Neuron (in vitro differentiated cells): ENCODE measurements around the gene SLC27A4.
A peak's percentile ranks its signal among the peaks of the same experiment; 100 is the strongest.

Experiments used
- H2AFZ ChIP-seq: one replicate; pipeline ENCODE4 v1.6.1; 2013; ENCODE audit warnings: low read depth, mild to moderate bottlenecking, inconsistent platforms, low read length, moderate library complexity
- H3K27me3 ChIP-seq: one replicate; pipeline ENCODE4 v1.6.1; 2013; ENCODE audit warnings: low read length; ENCODE audit not compliant: insufficient read depth
- H3K36me3 ChIP-seq: one replicate; pipeline ENCODE4 v1.6.1; 2013; ENCODE audit warnings: low read length; ENCODE audit not compliant: insufficient read depth
- H3K4me1 ChIP-seq: one replicate; pipeline ENCODE4 v1.6.1; 2013; ENCODE audit warnings: low read length; ENCODE audit not compliant: insufficient read depth
- H3K4me3 ChIP-seq: 2 replicates; pipeline ENCODE4 v1.5.1; 2013; ENCODE audit warnings: mild to moderate bottlenecking, low read length, moderate library complexity
- H3K9me3 ChIP-seq: one replicate; pipeline ENCODE4 v1.6.1; 2013; ENCODE audit warnings: low read length

SLC27A4 gene

GRCh38 chr9:128393145-128393775, 52.9 kb downstream of the SLC27A4 start:
- peaks cover 2% of the 10 kb centered on the region for H3K9me3 ChIP-seq
- H2AFZ ChIP-seq, result no peak overlapping the region
- H3K4me1 ChIP-seq, result peaks cover 52% of the 10 kb centered on the region
- H3K36me3 ChIP-seq, result peaks cover 37% of the 10 kb centered on the region
- H3K27me3 ChIP-seq, result no peaks in the 10 kb centered on the region
- H3K4me3 ChIP-seq, result peak overlapping the region; percentile 94

DNA sequence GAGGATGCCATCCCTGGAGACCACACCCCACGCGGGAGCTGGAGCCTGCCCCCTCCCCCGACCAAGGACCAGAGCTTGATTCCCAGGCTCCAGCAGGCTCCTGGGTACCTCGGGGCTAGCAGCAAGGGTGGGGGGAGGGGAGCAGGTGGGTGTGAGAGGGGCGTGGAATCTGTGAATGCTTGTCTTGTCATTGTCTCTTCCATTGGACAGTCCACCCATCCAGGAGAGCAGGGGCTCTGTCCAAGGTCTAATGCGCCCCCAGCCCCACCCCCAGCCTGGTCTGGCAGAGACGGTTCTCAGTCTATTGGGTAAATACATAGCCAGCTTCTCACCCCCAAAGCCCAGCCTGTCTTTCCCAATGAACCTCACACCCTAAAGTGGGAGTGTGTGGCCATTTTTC, 53.6 kb downstream of the SLC27A4 start:
- Histone ChIP-seq H3K27me3 (no peaks in the 10 kb centered on the region), H3K36me3 (peaks cover 30% of the 10 kb centered on the region), H3K4me3 (peak overlapping the region; percentile 94), H2AFZ (no peak overlapping the region), H3K9me3 (peaks cover 2% of the 10 kb centered on the region), H3K4me1 (peaks cover 45% of the 10 kb centered on the region)

- H3K4me1 ChIP-seq, result peaks cover 39% of the 10 kb centered on the region
- H3K4me3 ChIP-seq, result peak overlapping the region; percentile 94
- H3K27me3 ChIP-seq, result no peaks in the 10 kb centered on the region
- no peak overlapping the region for H2AFZ ChIP-seq
- peaks cover 2% of the 10 kb centered on the region for H3K9me3 ChIP-seq
- peaks cover 24% of the 10 kb centered on the region for H3K36me3 ChIP-seq
These were observed 54.2 kb downstream of the SLC27A4 start for GRCh38 chr9:128394379-128395168.

- H3K36me3 ChIP-seq, result peaks cover 4% of the 10 kb centered on the region
- no peaks in the 10 kb centered on the region for H3K27me3 ChIP-seq
- peaks cover 2% of the 10 kb centered on the region for H3K9me3 ChIP-seq
- no peak overlapping the region for H2AFZ ChIP-seq
- peaks cover 17% of the 10 kb centered on the region for H3K4me1 ChIP-seq
- H3K4me3 ChIP-seq, result no peak overlapping the region
These were observed 56.8 kb downstream of the SLC27A4 start for GRCh38 chr9:128396970-128397613.

GRCh38 chr9:128397831-128398230, 57.5 kb downstream of the SLC27A4 start:
- Histone ChIP-seq H3K9me3 (peaks cover 2% of the 10 kb centered on the region), H3K27me3 (no peaks in the 10 kb centered on the region), H3K4me3 (no peak overlapping the region), H2AFZ (no peak overlapping the region), H3K4me1 (peaks cover 17% of the 10 kb centered on the region), H3K36me3 (no peaks in the 10 kb centered on the region)

DNA sequence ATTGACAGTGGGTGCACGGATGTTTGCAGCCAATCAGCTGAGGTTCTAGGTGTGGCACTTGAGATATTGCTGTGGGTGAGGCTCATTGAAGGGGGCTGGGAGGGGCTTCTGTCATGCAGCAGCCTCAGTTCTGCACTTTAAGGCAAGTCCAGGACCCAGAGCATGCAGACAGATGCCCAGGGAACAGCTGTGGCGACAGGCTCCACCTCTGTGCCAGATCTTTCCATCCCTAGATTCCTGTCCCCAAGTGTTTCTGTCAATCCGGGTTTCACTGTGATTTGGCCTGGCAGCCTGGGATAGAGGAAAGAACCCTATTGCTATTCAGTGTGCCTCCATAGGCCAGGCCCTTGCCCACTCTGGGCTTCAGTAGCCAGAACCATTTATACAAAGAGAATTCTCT, 59.5 kb downstream of the SLC27A4 start:
- Histone ChIP-seq H3K27me3 (no peaks in the 10 kb centered on the region), H3K36me3 (no peaks in the 10 kb centered on the region)

DNA sequence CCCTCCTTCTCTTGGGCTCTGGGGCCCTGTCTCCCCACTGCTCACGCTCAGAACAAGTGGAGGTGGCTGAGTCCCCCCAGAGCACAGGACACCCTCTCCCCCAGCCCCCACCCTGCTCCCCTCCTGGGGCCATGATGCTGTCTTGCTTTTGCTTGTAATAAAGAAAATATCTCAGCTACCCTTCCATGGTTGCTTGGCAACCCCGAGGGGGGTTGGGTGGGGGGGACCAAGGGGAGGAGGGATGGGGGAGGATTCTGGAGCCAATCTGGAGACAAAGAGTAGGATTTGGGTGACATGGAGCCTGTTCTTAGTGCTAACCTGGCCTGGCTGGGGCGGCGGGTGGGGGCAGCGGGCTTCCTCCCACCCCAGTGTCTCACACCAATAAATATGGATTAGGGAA, 64.2 kb downstream of the SLC27A4 start:
- Histone ChIP-seq H3K27me3 (no peaks in the 10 kb centered on the region), H3K36me3 (no peaks in the 10 kb centered on the region), H3K4me1 (peaks cover 48% of the 10 kb centered on the region), H3K9me3 (no peaks in the 10 kb centered on the region), H2AFZ (no peak overlapping the region), H3K4me3 (no peak overlapping the region)

More for the DNA sequence above, 59.5 kb downstream of the SLC27A4 start:
- H3K4me1 ChIP-seq, result peaks cover 10% of the 10 kb centered on the region
- H3K9me3 ChIP-seq, result peaks cover 2% of the 10 kb centered on the region
- no peak overlapping the region for H3K4me3 ChIP-seq
- no peak overlapping the region for H2AFZ ChIP-seq

DNA sequence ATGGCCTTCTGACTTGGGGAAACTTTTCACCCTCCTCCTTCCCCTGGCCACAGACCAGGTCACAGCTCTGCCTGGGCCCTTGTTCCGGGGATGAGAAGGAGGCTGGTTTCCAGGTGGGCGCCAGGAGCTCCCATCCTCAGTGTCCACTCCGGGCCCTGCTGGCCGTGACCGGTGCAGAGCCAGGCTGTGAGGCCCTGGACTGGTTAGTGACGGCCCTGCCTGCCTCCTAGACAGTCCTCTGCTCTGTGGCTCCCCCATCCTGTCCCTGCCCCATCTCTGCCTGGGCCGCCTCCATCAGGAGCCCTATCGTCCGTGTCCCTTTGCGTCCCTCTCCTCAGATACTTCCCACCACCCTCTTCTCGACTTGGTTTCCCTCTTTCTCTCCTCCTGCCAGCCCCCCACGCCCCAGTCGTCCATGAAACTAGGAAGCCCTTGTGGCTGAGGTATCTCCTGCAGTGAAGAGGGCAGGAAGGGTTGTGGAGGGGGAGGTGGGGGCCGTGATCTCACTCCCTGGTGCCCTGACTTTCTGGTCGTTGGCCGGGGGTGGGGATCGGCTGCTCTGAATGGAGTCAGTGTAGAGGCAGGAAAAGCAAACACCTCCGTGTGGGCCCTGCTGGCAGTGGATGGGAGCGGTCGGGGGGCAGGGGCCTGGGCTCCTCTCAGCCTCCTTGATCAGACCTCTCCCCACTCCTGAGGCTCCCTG, 64.9 kb downstream of the SLC27A4 start:
- Histone ChIP-seq H3K9me3 (no peaks in the 10 kb centered on the region), H3K4me1 (peaks cover 55% of the 10 kb centered on the region), H2AFZ (no peak overlapping the region), H3K4me3 (peak overlapping the region; percentile 28), H3K36me3 (no peaks in the 10 kb centered on the region), H3K27me3 (no peaks in the 10 kb centered on the region)

GRCh38 chr9:128405780-128406171, 65.4 kb downstream of the SLC27A4 start:
- Histone ChIP-seq H3K4me1 (peaks cover 57% of the 10 kb centered on the region), H3K9me3 (no peaks in the 10 kb centered on the region), H3K4me3 (peak overlapping the region; percentile 15), H2AFZ (no peak overlapping the region), H3K36me3 (no peaks in the 10 kb centered on the region), H3K27me3 (no peaks in the 10 kb centered on the region)

- no peaks in the 10 kb centered on the region for H3K9me3 ChIP-seq
- H2AFZ ChIP-seq, result no peak overlapping the region
- no peak overlapping the region for H3K4me3 ChIP-seq
- H3K4me1 ChIP-seq, result peaks cover 65% of the 10 kb centered on the region
- no peaks in the 10 kb centered on the region for H3K36me3 ChIP-seq
- no peaks in the 10 kb centered on the region for H3K27me3 ChIP-seq
These were observed 66.6 kb downstream of the SLC27A4 start for GRCh38 chr9:128406848-128407391.

DNA sequence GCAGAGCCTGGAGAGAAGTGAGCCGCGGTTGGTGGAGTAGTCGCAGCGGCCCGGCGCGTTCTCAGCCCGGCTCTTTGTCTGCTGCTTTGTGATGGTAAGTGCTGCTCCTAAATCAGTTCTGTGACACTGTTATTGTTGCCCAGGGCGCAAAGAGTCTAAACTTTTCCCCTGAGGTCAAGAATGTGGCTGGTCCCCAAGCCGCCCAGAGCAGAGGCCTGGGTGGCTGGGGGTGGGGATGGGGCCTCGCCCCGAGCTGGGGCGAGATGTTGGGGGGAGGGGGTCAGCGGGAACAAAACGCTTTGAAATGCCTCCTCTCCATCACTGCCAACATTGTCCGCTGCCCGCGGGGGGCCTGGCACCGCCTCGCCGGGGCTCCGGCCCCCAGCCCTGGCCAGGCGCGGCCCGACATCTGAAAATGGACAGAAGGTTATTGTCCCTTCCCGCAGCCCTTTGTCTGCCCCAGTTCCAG, 68.7 kb downstream of the SLC27A4 start:
- Histone ChIP-seq H3K9me3 (no peaks in the 10 kb centered on the region), H3K4me3 (no peak overlapping the region), H3K36me3 (no peaks in the 10 kb centered on the region), H3K4me1 (peaks cover 68% of the 10 kb centered on the region), H3K27me3 (no peaks in the 10 kb centered on the region), H2AFZ (no peak overlapping the region)

DNA sequence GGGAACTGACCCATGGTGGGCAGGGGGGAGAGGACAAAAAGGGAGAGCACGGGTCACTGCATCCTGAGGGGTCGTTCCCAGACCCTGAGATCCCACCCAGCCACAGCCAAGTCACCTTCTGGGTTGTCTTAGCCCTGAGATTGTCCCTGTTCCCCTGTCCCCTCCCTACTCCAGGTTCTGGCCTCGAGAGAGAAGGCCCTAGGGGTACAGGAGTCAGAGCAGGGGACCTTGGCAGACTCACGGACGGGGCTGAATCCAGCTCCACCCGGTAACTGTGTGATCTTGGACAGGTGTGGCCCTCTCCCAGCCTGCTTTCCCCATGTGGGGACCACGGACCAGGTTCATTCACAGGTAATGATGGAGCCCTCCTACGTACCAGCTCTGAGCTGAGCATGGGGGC, 69.1 kb downstream of the SLC27A4 start:
- H3K4me1 ChIP-seq, result peaks cover 63% of the 10 kb centered on the region
- no peaks in the 10 kb centered on the region for H3K36me3 ChIP-seq
- no peak overlapping the region for H3K4me3 ChIP-seq
- H3K27me3 ChIP-seq, result no peaks in the 10 kb centered on the region
- H3K9me3 ChIP-seq, result no peaks in the 10 kb centered on the region
- H2AFZ ChIP-seq, result no peak overlapping the region
